HG03571 (cell line): ENCODE data around the gene FBXO40.

Source experiments
- ATAC-seq: cut with Tn5 transposase; IDR thresholded peaks from one replicate; pipeline ENCODE4 v1.9.1; 2021; ENCODE audit not compliant: unreplicated experiment

Gene FBXO40

DNA sequence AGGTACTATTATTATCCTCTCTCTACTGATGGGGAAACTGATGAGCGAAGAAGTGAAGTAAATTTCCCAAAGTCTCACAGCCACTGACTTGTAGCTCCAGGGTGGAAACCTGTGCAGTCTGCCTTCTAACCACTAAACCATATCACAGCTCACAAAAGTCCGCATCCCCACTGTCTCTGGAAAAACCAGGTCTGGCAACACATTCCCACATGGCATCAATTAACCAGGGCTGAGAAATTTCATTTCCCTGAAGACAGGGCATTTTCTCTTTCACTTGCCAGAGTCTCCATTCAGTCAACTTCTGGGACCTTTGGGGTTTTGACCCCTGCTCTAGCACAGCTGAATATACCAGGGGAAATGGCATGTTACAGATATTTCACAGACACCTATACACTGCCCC lies 26.5 kb downstream of the FBXO40 start:
- ATAC-seq = no peak

GRCh38 chr3:121621491-121621890 lies 28.3 kb downstream of the FBXO40 start:
- no peak for ATAC-seq

DNA sequence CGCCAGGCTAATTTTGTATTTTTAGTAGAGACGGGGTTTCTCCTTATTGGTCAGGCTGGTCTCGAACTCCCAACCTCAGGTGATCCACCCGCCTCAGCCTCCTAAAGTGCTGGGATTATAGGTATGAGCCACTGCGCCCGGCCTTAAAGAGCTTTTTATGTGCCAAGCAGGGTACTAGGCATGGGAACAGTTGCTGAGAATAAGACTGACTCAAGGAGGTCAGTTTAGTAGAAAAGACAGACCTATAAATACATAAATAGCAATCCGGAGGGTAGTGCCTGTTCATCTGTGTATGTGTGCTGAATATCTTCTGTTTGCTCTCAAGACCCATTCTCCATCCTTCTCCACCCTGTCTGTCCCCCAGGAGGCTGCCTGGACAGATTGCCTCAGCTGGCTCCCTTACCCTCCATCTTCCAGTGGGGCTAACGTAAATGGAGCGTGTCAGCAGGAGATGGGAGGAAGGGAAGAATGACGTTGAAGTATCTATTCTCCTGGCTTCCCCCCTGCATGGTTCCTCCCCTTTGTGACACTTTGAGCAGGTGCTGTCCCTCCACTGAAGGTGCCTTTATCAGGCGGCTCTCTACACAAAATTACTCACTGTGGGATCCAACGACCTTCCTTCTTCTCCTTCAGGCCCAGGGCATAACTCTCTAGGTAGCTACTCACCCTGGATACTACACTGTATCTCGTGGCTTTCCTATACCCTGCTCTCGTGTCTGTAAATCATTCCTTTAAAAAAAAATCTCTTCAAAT lies 31.1 kb downstream of the FBXO40 start:
- no peak for ATAC-seq

- no peak for ATAC-seq
Observed at GRCh38 chr3:121626495-121626894, 33.3 kb downstream of the FBXO40 start.

DNA sequence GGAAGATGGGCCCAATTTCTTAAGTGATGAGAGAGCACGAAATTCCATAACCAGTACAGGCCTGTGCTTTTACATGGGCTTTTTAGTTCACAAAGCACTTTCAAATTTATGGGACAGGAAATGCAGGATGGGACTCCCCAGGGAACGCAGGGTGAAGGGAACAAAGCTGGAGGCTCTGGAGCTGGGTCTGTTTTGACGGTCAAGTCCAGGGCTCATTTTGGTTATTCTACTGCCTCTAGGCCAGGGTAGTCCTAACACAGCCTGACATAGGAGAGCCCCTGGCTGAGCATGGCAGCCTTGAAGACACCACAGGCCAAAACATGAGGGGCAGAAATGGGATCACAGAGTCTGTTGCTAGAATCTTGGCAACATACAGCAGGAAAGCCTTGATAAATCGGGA lies 34.0 kb downstream of the FBXO40 start:
- no peak for ATAC-seq

GRCh38 chr3:121627622-121628021 lies 34.4 kb downstream of the FBXO40 start:
- ATAC-seq = no peak

GRCh38 chr3:121629601-121630000 lies 36.4 kb downstream of the FBXO40 start:
- no peak for ATAC-seq

- ATAC-seq = no peak
Observed at GRCh38 chr3:121630355-121630754, 37.2 kb downstream of the FBXO40 start.

DNA sequence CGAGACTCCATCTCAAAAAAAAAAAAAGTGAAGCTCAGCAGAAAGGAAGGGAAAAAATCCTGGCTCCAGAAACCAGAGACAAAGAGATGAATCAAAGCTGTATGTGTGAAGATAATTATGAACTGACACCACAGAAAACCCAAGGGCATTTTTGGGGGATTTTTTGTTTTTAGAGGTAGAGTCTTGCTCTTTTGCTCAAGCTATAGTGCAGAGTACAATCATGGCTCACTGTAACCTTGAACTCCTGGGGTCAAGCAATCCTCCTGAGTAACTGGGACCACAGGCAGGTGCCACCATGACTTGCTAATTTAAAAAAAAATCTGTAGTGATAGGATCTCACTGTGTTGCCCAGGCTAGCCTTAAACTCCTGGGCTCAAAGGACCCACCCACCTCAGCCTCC lies 44.7 kb downstream of the FBXO40 start:
- no peak for ATAC-seq

- ATAC-seq = no peak
Observed at GRCh38 chr3:121641127-121641526, 47.9 kb downstream of the FBXO40 start.

DNA sequence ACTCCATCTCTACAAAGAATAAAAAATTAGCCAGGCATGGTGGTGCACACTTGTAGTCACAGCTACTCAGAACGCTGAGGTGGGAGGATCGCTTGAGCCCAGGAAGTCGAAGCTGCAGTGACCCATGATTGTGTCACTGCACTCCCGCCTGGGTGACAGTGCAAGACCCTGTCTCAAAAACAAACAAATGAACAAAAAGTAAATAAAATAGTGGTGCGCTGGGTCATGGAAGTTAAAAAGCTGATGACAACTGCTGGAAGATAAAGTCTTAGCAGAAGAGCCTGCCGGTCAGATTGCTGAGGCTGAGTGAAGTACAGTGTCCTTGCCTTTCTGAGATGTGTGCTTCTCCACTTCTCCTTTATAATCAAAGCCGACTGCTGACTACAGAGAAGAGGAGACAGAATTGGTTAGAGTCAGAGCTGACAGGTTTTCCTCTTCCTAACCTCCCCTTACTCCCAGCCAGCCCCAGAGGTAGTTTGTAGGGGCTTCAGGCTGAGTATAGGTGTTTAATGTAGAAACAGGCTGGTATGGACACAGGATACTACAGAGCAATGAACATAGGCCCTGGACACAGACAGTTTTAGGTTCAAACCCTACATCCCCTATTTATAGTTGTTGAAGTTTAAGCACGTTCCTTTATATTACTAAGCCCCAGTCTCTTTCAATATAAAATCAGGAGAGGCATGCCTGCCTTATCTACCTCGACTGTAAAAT lies 49.6 kb downstream of the FBXO40 start:
- ATAC-seq = no peak

DNA sequence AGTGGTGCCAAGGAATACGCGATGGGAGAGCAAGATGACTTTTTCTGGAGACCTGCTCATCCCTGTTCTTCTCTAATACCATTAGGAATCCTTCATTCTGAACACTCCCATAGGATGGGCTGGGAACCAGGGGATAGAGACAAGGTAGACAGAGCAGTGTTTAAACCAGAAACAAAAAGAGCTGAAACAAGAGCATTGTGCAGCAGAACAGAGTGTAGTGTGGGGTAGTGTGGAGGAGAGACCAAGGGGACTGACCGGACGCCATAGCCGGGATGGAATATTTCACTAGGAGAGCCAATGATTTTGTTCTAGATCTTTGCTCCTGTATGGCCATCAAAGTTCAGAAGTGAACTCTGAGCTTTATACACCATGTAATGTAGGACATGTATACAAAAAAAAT lies 51.9 kb downstream of the FBXO40 start:
- no peak for ATAC-seq

- ATAC-seq = no peak
Observed at GRCh38 chr3:121648219-121648958, 55.2 kb downstream of the FBXO40 start.

DNA sequence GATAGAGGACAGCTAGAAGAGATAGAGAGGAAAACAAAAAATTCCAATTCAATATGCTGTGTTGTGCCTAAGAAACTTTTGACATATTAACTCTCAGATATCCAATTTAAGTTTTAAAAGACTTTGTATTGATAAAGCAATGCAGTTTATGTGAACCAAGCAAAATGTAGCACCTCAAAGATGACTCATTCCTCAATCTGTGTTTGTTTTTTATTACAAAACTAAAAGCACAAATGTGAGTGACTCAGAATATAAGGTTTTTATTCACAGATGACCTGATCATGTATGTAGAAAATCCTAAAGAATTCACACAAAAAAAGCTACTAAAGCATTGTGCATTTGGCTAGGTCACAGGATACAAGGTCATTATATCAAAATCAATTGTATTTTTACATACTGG lies 56.5 kb downstream of the FBXO40 start:
- ATAC-seq = no peak

DNA sequence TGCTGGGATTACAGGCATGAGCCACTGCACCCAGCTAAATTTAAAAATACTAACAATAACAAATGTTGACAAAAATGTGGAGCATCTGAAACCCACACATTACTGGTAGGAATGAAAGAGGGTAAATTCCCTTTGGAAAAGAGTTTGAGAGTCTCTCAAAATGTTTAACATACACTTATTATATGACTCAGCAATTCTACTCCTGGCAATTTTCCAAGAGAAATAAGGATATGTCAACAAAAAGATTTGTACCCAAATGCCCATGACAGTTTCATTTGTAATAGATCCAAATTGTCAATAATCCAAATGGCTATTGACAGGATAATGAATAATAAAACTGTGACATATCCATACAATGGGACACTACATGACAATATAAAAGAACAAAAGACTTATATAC lies 58.5 kb downstream of the FBXO40 start:
- no peak for ATAC-seq

- peak; percentile 63 for ATAC-seq
Observed at GRCh38 chr3:121654493-121655385, 61.6 kb downstream of the FBXO40 start.

- no peak for ATAC-seq
Observed at GRCh38 chr3:121658716-121659435, 65.7 kb downstream of the FBXO40 start.

- ATAC-seq = no peak
Observed at GRCh38 chr3:121659586-121659985, 66.4 kb downstream of the FBXO40 start.

GRCh38 chr3:121660356-121661171 lies 67.4 kb downstream of the FBXO40 start, which contains the start of gene HCLS1:
TSS of gene HCLS1 (minus strand) at chr3:121660903. CDS start at chr3:121658347, 2,556 bp downstream.
- ATAC-seq = peak; percentile 83
